ENCODE data around the gene NUDT14.

- TF ChIP-seq CTCF (IDR thresholded peaks at IDR 0.05) (no peak), EZH2 (IDR thresholded peaks at IDR 0.05) (no peak)
Measured at GRCh38 chr14:105137481-105138020, 43.6 kb downstream of the NUDT14 start.
